ENCODE data around the gene NIPAL1. TPM values are rescaled to one million over a fixed set of nuclear protein-coding genes. Genes with fewer than 3 reads are reported as not detected.

Gene NIPAL1
- total RNA-seq, 2 donors from 2014 or later: 3.4 to 8.4 TPM

- peaks cover 7% of the 10 kb centered on the region for H3K36me3 ChIP-seq (ENCODE audit: control insufficient read depth, insufficient read depth, low read length)
- WGBS, 2 experiments (ENCODE audit: insufficient coverage in 1 of 2, insufficient read length in 1 of 2): 96 to 100% methylated on average over 1 to 3 of the region's 3 CpGs
- peaks cover 6% of the 10 kb centered on the region for H3K4me1 ChIP-seq (ENCODE audit: control insufficient read depth, insufficient read depth, low read length)
- no peak overlapping the region for H3K27ac Mint-ChIP-seq
- no peaks in the 10 kb centered on the region for H3K9me3 Mint-ChIP-seq
- TF ChIP-seq CTCF (conservative IDR thresholded peaks at IDR 0.05): no peak
- peaks cover 4% of the 10 kb centered on the region for H3K36me3 Mint-ChIP-seq (ENCODE audit: low read depth)
- peaks cover 23% of the 10 kb centered on the region for H3K27me3 ChIP-seq (ENCODE audit: control insufficient read depth, insufficient read depth, low read length, poor library complexity, severe bottlenecking)
- no peak overlapping the region for H3K4me3 Mint-ChIP-seq
- H3K4me1 Mint-ChIP-seq: peaks cover 3% of the 10 kb centered on the region
- no peak for DNase-seq
- H3K4me3 ChIP-seq (ENCODE audit: low read length): no peak overlapping the region
- H3K27me3 Mint-ChIP-seq (ENCODE audit: insufficient read depth): peaks cover 26% of the 10 kb centered on the region
- H3K27ac ChIP-seq (ENCODE audit: low read depth, low read length): no peak overlapping the region
- H3K9me3 ChIP-seq (ENCODE audit: control insufficient read depth, low read length): no peaks in the 10 kb centered on the region
- H3K9ac ChIP-seq (ENCODE audit: extremely low read depth, low read length, poor library complexity, severe bottlenecking): no peak overlapping the region
Observed at GRCh38 chr4:48022192-48022799, 5.7 kb downstream of the NIPAL1 start.

- peaks cover 18% of the 10 kb centered on the region for H3K36me3 ChIP-seq (ENCODE audit: control insufficient read depth, insufficient read depth, low read length)
- Mint-ChIP-seq H3K4me3 (no peak overlapping the region), H3K9me3 (no peaks in the 10 kb centered on the region), H3K36me3 (ENCODE audit: low read depth) (peaks cover 11% of the 10 kb centered on the region), H3K27me3 (ENCODE audit: insufficient read depth) (peaks cover 4% of the 10 kb centered on the region), H3K4me1 (peaks cover 11% of the 10 kb centered on the region), H3K27ac (no peak overlapping the region)
- H3K4me3 ChIP-seq (ENCODE audit: low read length): no peak overlapping the region
- no peaks in the 10 kb centered on the region for H3K9me3 ChIP-seq (ENCODE audit: control insufficient read depth, low read length)
- peaks cover under 1% of the 10 kb centered on the region for H3K27me3 ChIP-seq (ENCODE audit: control insufficient read depth, insufficient read depth, low read length, poor library complexity, severe bottlenecking)
- no peak for TF ChIP-seq CTCF (conservative IDR thresholded peaks at IDR 0.05)
- WGBS, 2 experiments (ENCODE audit: insufficient coverage in 1 of 2, insufficient read length in 1 of 2): 96% methylated on average over 4 of the region's 4 CpGs
- H3K4me1 ChIP-seq (ENCODE audit: control insufficient read depth, insufficient read depth, low read length): no peaks in the 10 kb centered on the region
- H3K9ac ChIP-seq (ENCODE audit: extremely low read depth, low read length, poor library complexity, severe bottlenecking): no peak overlapping the region
- no peak overlapping the region for H3K27ac ChIP-seq (ENCODE audit: low read depth, low read length)
- DNase-seq: no peak
Observed at GRCh38 chr4:48024522-48024921, 8.0 kb downstream of the NIPAL1 start.

GRCh38 chr4:48025005-48025404 lies 8.4 kb downstream of the NIPAL1 start:
- WGBS, 2 experiments (ENCODE audit: insufficient coverage in 1 of 2, insufficient read length in 1 of 2): 90 to 94% methylated on average over 2 of the region's 2 CpGs
- H3K4me1 ChIP-seq (ENCODE audit: control insufficient read depth, insufficient read depth, low read length): no peaks in the 10 kb centered on the region
- no peaks in the 10 kb centered on the region for H3K27me3 ChIP-seq (ENCODE audit: control insufficient read depth, insufficient read depth, low read length, poor library complexity, severe bottlenecking)
- H3K27me3 Mint-ChIP-seq (ENCODE audit: insufficient read depth): peaks cover 1% of the 10 kb centered on the region
- peaks cover 11% of the 10 kb centered on the region for H3K36me3 Mint-ChIP-seq (ENCODE audit: low read depth)
- H3K27ac Mint-ChIP-seq: no peak overlapping the region
- H3K27ac ChIP-seq (ENCODE audit: low read depth, low read length): no peak overlapping the region
- peaks cover 18% of the 10 kb centered on the region for H3K36me3 ChIP-seq (ENCODE audit: control insufficient read depth, insufficient read depth, low read length)
- H3K9me3 ChIP-seq (ENCODE audit: control insufficient read depth, low read length): no peaks in the 10 kb centered on the region
- no peak for DNase-seq
- no peak overlapping the region for H3K9ac ChIP-seq (ENCODE audit: extremely low read depth, low read length, poor library complexity, severe bottlenecking)
- no peak overlapping the region for H3K4me3 ChIP-seq (ENCODE audit: low read length)
- no peak overlapping the region for H3K4me3 Mint-ChIP-seq
- peaks cover 11% of the 10 kb centered on the region for H3K4me1 Mint-ChIP-seq
- TF ChIP-seq CTCF (conservative IDR thresholded peaks at IDR 0.05): no peak
- H3K9me3 Mint-ChIP-seq: no peaks in the 10 kb centered on the region
